Measurements from ENCODE around the gene FMO4. TPM values are rescaled to one million over a fixed set of nuclear protein-coding genes. Genes with fewer than 3 reads are reported as not detected.
"Not testable (repeated sequence)": the region's sequence is repeated elsewhere in the genome, so short reads cannot be mapped to it uniquely, and the experiment has no call there.

The FMO4 gene
- total and polyA plus RNA-seq, 8 donors: 0.69 to 3.2 (median 1.5) TPM

DNA sequence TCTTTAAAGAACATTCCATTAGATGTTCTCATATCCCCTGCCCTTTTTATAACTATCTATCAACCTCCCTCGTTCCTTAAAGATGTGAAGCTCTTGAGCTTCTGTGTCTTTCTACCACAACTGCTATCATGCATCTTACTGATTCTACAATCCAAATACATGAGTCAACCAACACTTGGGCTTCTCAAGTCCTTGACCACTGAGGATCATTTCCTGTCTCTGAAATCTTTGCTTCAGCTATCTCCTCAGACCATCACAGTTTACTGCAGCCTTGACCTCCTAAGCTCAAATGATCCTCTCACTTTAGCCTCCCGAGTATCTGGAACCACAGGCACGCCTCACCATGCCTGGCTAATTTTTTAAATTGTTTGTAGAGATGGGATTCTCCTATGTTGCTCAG lies 75.2 kb downstream of the FMO4 start:
- intact Hi-C loops (cut with DNase I): no loop called here
- Histone ChIP-seq H3K4me3 (no peak overlapping the region), H3K27me3 (no peaks in the 10 kb centered on the region), H3K36me3 (no peaks in the 10 kb centered on the region), H3K4me1 (no peaks in the 10 kb centered on the region), H3K9me3 (no peaks in the 10 kb centered on the region), H3K27ac (no peak overlapping the region)
- ATAC-seq (no peak), DNase-seq (no peak), FAIRE-seq (no peak)
- WGBS, 2 donors: 62 to 76% methylated on average over 3 of the region's 3 CpGs
- TF ChIP-seq, protein P1, sequence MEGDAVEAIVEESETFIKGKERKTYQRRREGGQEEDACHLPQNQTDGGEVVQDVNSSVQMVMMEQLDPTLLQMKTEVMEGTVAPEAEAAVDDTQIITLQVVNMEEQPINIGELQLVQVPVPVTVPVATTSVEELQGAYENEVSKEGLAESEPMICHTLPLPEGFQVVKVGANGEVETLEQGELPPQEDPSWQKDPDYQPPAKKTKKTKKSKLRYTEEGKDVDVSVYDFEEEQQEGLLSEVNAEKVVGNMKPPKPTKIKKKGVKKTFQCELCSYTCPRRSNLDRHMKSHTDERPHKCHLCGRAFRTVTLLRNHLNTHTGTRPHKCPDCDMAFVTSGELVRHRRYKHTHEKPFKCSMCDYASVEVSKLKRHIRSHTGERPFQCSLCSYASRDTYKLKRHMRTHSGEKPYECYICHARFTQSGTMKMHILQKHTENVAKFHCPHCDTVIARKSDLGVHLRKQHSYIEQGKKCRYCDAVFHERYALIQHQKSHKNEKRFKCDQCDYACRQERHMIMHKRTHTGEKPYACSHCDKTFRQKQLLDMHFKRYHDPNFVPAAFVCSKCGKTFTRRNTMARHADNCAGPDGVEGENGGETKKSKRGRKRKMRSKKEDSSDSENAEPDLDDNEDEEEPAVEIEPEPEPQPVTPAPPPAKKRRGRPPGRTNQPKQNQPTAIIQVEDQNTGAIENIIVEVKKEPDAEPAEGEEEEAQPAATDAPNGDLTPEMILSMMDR (IDR thresholded peaks at IDR 0.05): no peak

DNA sequence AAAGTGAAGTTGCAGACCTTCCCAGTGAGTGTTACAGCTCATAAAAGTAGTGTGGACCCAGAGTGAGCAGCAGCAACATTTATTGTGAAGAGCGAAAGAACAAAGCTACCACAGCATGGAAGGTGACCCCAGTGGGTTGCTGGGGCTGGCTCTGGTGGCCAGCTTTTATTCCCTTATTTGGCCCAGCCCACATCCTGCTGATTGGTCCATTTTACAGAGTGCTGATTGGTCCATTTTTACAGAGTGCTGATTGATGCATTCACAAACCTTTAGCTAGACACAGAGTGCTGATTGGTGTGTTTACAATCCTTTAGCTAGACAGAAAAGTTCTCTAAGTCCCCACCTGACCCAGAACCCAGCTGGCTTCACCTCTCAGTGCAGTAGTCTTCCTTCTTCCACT lies 76.8 kb downstream of the FMO4 start:
- DNase-seq; H3K9me3 ChIP-seq; FAIRE-seq; H3K4me3 ChIP-seq; H3K36me3 ChIP-seq; ATAC-seq; H3K27me3 ChIP-seq; H3K27ac ChIP-seq; intact Hi-C loops (cut with DNase I); H3K4me1 ChIP-seq: not testable (repeated sequence)
- WGBS, 2 donors: 93 to 100% methylated on average over 1 of the region's 1 CpG

Other genes with a start within 250 kb of the FMO4 start
- gene FMO3, start 223.3 kb upstream of the FMO4 start, total RNA-seq: 1 to 10 TPM in 3 of 6 donors, under 1 TPM in 3; 0.28 to 1.8 (median 1.0) TPM
- gene FMO3, start 223.3 kb upstream of the FMO4 start, polyA plus RNA-seq: 1 to 10 TPM; 2.3 to 4.7 TPM
- 1 to 10 TPM; 2.3 to 9.6 (median 5.0) TPM for gene FMO2, start 128.9 kb upstream of the FMO4 start, total RNA-seq
- gene FMO2, start 128.9 kb upstream of the FMO4 start, polyA plus RNA-seq: 1 to 10 TPM; 5.7 to 7.6 TPM
- 1 to 10 TPM in 4 of 6 donors, under 1 TPM in 2; 0.37 to 5.4 (median 1.4) TPM for gene FMO1, start 65.7 kb upstream of the FMO4 start, total RNA-seq
- 1 to 10 TPM in 1 of 2 donors, under 1 TPM in 1; 0.87 to 1.6 TPM for gene FMO1, start 65.7 kb upstream of the FMO4 start, polyA plus RNA-seq
- 10 to 100 TPM; 45.8 to 82.3 (median 48.4) TPM for gene PRRC2C, start 171.3 kb downstream of the FMO4 start, total RNA-seq
- 10 to 100 TPM; 22.4 to 59.1 TPM for gene PRRC2C, start 171.3 kb downstream of the FMO4 start, polyA plus RNA-seq